Ectodermal cell (in vitro differentiated cells): ENCODE results near the gene CCDC57.
"Not testable (repeated sequence)": the region's sequence is repeated elsewhere in the genome, so short reads cannot be mapped to it uniquely, and the experiment has no call there.

ENCODE experiments used
- H3K27ac ChIP-seq: 2 replicates; pipeline ENCODE4 v1.7.0; 2013; ENCODE audit warnings: mild to moderate bottlenecking, low read depth, low read length; ENCODE audit not compliant: insufficient read depth, poor library complexity, severe bottlenecking
- H3K27me3 ChIP-seq: 2 replicates; pipeline ENCODE4 v1.7.0; 2013; ENCODE audit warnings: mild to moderate bottlenecking, low read length; ENCODE audit not compliant: insufficient read depth, control insufficient read depth, poor library complexity, severe bottlenecking
- H3K36me3 ChIP-seq: one replicate; pipeline ENCODE4 v1.7.0; 2013; ENCODE audit warnings: low read length; ENCODE audit not compliant: control insufficient read depth, insufficient read depth
- H3K4me1 ChIP-seq: one replicate; pipeline ENCODE4 v1.7.0; 2013; ENCODE audit warnings: low read length; ENCODE audit not compliant: control insufficient read depth, insufficient read depth
- H3K4me3 ChIP-seq: 2 replicates; pipeline ENCODE4 v1.7.0; 2013; ENCODE audit warnings: low read depth, low read length, control low read depth; ENCODE audit not compliant: insufficient read depth
- H3K9me3 ChIP-seq: 2 replicates; pipeline ENCODE4 v1.7.0; 2013; ENCODE audit warnings: mild to moderate bottlenecking, low read length, moderate library complexity; ENCODE audit not compliant: control insufficient read depth
- WGBS, 2 experiments: methylation state at CpG; one replicate each; pipeline ENCODE4 v1.1.7; 2013; ENCODE audit warnings: missing lambda C conversion rate in 2 of 2; 5-methylcytosine and 5-hydroxymethylcytosine counted together

CCDC57 gene

DNA sequence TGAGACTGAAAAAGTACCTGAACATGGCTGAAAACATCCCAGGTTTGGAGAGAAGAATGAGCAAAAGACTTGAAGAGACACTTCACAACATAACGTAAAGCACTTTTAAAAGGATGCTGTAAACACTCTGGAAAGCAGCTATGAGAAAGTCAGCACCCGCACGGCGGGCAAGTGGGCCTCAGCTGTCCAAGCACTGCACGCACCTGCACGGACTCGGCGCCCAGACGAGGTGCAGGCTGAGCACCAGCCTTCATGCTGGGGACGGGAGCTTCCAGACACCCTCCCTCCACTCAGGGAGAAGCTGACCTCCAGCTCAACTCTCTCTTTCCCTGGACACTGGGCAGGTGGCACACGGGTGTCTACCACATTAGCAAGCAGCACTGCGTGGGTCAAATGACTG, 13.1 kb downstream of the CCDC57 start:
- H3K9me3 ChIP-seq: no peaks in the 10 kb centered on the region
- no peaks in the 10 kb centered on the region for H3K4me1 ChIP-seq
- H3K27ac ChIP-seq: no peak overlapping the region
- 94% methylated on average over 12 of the region's 12 CpGs for WGBS, 2 experiments
- no peak overlapping the region for H3K4me3 ChIP-seq
- H3K36me3 ChIP-seq: no peaks in the 10 kb centered on the region
- H3K27me3 ChIP-seq: no peaks in the 10 kb centered on the region

DNA sequence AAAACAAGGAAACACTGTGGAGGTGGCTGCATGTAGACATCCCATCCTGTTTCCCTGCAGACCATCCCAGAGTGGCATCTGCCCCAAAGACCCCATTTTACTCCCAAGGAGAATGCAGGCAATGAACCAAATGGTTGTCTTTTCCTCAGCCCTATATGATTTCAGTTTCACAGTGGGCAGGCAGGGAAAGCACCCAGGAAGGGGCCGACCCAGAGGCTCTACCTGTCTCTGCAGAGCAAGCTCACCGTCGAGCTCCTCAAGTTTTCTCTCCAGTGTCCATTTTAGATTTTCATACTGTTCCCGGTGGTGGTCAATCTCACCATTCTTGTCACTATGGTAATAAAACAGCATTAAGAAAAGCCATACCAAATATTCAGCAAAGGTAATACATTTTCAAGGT, 14.6 kb downstream of the CCDC57 start:
- H3K4me3 ChIP-seq: no peak overlapping the region
- no peaks in the 10 kb centered on the region for H3K9me3 ChIP-seq
- H3K27ac ChIP-seq: no peak overlapping the region
- H3K4me1 ChIP-seq: no peaks in the 10 kb centered on the region
- H3K36me3 ChIP-seq: peaks cover 9% of the 10 kb centered on the region
- 93 to 97% methylated on average over 4 of the region's 4 CpGs for WGBS, 2 experiments
- H3K27me3 ChIP-seq: no peaks in the 10 kb centered on the region

GRCh38 chr17:82195675-82196672, 16.7 kb downstream of the CCDC57 start:
- Histone ChIP-seq H3K9me3 (no peaks in the 10 kb centered on the region), H3K27ac (no peak overlapping the region), H3K27me3 (no peaks in the 10 kb centered on the region), H3K4me1 (no peaks in the 10 kb centered on the region), H3K4me3 (no peak overlapping the region), H3K36me3 (peaks cover 14% of the 10 kb centered on the region)
- WGBS, 2 experiments: 93 to 94% methylated on average over 25 of the region's 25 CpGs

GRCh38 chr17:82194765-82195164, 17.9 kb downstream of the CCDC57 start:
- Histone ChIP-seq H3K9me3 (no peaks in the 10 kb centered on the region), H3K27me3 (no peaks in the 10 kb centered on the region), H3K4me3 (no peak overlapping the region), H3K4me1 (no peaks in the 10 kb centered on the region), H3K27ac (no peak overlapping the region), H3K36me3 (peaks cover 14% of the 10 kb centered on the region)
- WGBS, 2 experiments: 95 to 96% methylated on average over 16 of the region's 16 CpGs

GRCh38 chr17:82193520-82194220, 19.0 kb downstream of the CCDC57 start:
- Histone ChIP-seq H3K4me3 (no peak overlapping the region), H3K36me3 (peaks cover 14% of the 10 kb centered on the region), H3K27ac (no peak overlapping the region), H3K4me1 (no peaks in the 10 kb centered on the region), H3K9me3 (no peaks in the 10 kb centered on the region), H3K27me3 (no peaks in the 10 kb centered on the region)
- WGBS, 2 experiments: 96 to 97% methylated on average over 16 of the region's 16 CpGs

GRCh38 chr17:82193050-82193449, 19.6 kb downstream of the CCDC57 start:
- not testable (repeated sequence) for H3K9me3 ChIP-seq, H3K4me3 ChIP-seq, H3K27me3 ChIP-seq, H3K27ac ChIP-seq, H3K4me1 ChIP-seq
- H3K36me3 ChIP-seq: peaks cover 14% of the 10 kb centered on the region
- WGBS, 2 experiments: 78% methylated on average over 6 of the region's 6 CpGs

- Histone ChIP-seq H3K36me3 (peaks cover 7% of the 10 kb centered on the region), H3K27ac (no peak overlapping the region), H3K27me3 (no peaks in the 10 kb centered on the region), H3K4me3 (no peak overlapping the region), H3K4me1 (no peaks in the 10 kb centered on the region), H3K9me3 (no peaks in the 10 kb centered on the region)
- 89 to 90% methylated on average over 26 of the region's 26 CpGs for whole genome bisulfite sequencing, 2 experiments
Measured at GRCh38 chr17:82188001-82188961, 24.4 kb downstream of the CCDC57 start.

- Histone ChIP-seq H3K9me3 (no peaks in the 10 kb centered on the region), H3K27ac (no peak overlapping the region), H3K4me3 (no peak overlapping the region), H3K27me3 (no peaks in the 10 kb centered on the region), H3K36me3 (peaks cover 3% of the 10 kb centered on the region), H3K4me1 (no peaks in the 10 kb centered on the region)
- 94 to 95% methylated on average over 16 to 19 of the region's 23 CpGs for WGBS, 2 experiments
Measured at GRCh38 chr17:82187500-82187899, 25.1 kb downstream of the CCDC57 start.

- H3K4me3 ChIP-seq: no peak overlapping the region
- WGBS, 2 experiments: 91 to 92% methylated on average over 15 of the region's 15 CpGs
- H3K27me3 ChIP-seq: no peaks in the 10 kb centered on the region
- no peak overlapping the region for H3K27ac ChIP-seq
- no peaks in the 10 kb centered on the region for H3K4me1 ChIP-seq
- H3K9me3 ChIP-seq: no peaks in the 10 kb centered on the region
- H3K36me3 ChIP-seq: no peaks in the 10 kb centered on the region
Measured at GRCh38 chr17:82186221-82186620, 26.4 kb downstream of the CCDC57 start.
